Liver (tissue), 3 donors: ENCODE results near the gene ALKBH4.

Experiments used
- CTCF ChIP-seq: fragments of 150-350 bp; IDR thresholded peaks from 2 replicates; pipeline ENCODE4 v1.5.1; 2017; ENCODE audit warnings: improper control_type of control experiment, low read depth, low read length; ENCODE audit not compliant: missing input control
- EGR1 ChIP-seq, 2 donors: IDR thresholded peaks; 2 replicates each; pipeline ENCODE4 v1.6.1; 2016 to 2018; ENCODE audit warnings: antibody characterized with exemption in 2 of 2, low read depth in 2 of 2
- GABPA ChIP-seq, 2 donors: IDR thresholded peaks in 1 of 2; conservative IDR thresholded peaks in 1 of 2; 2 replicates each; pipeline ENCODE4 v1.6.1; 2016; ENCODE audit warnings: antibody characterized with exemption in 2 of 2, mild to moderate bottlenecking in 1 of 2, moderate library complexity in 1 of 2
- HNF4A ChIP-seq, 2 donors: conservative IDR thresholded peaks; 2 replicates each; pipeline ENCODE4 v1.6.1; 2016; ENCODE audit warnings: antibody characterized with exemption in 2 of 2, mild to moderate bottlenecking in 2 of 2
- HNF4G ChIP-seq: IDR thresholded peaks from 2 replicates; pipeline ENCODE4 v1.6.1; 2016; ENCODE audit warnings: antibody characterized with exemption
- JUND ChIP-seq, 2 donors: IDR thresholded peaks; 2 replicates each; pipeline ENCODE4 v1.6.1; 2016; ENCODE audit warnings: antibody characterized with exemption in 2 of 2
- MAX ChIP-seq: IDR thresholded peaks from 2 replicates; pipeline ENCODE4 v1.6.1; 2016; ENCODE audit warnings: antibody characterized with exemption
- RAD21 ChIP-seq, 2 donors: IDR thresholded peaks; 2 replicates each; pipeline ENCODE4 v1.6.1; 2016; ENCODE audit warnings: antibody characterized with exemption in 2 of 2, mild to moderate bottlenecking in 2 of 2
- REST ChIP-seq: IDR thresholded peaks from 2 replicates; pipeline ENCODE4 v1.6.1; 2016; ENCODE audit warnings: antibody characterized with exemption, mild to moderate bottlenecking
- TAF1 ChIP-seq: conservative IDR thresholded peaks from 2 replicates; pipeline ENCODE4 v1.6.1; 2016; ENCODE audit warnings: antibody characterized with exemption, mild to moderate bottlenecking
- YY1 ChIP-seq: IDR thresholded peaks from 2 replicates; pipeline ENCODE4 v1.6.1; 2016; ENCODE audit warnings: antibody characterized with exemption, mild to moderate bottlenecking
- ZBTB33 ChIP-seq: IDR thresholded peaks from 2 replicates; pipeline ENCODE4 v1.6.1; 2016; ENCODE audit warnings: antibody characterized with exemption
- TF ChIP-seq, protein P1 (sequence below): IDR thresholded peaks from 2 replicates; pipeline ENCODE4 v1.6.1; 2016; ENCODE audit warnings: antibody characterized with exemption
- donor health status: healthy.
- donor health status: healthy.

DNA sequence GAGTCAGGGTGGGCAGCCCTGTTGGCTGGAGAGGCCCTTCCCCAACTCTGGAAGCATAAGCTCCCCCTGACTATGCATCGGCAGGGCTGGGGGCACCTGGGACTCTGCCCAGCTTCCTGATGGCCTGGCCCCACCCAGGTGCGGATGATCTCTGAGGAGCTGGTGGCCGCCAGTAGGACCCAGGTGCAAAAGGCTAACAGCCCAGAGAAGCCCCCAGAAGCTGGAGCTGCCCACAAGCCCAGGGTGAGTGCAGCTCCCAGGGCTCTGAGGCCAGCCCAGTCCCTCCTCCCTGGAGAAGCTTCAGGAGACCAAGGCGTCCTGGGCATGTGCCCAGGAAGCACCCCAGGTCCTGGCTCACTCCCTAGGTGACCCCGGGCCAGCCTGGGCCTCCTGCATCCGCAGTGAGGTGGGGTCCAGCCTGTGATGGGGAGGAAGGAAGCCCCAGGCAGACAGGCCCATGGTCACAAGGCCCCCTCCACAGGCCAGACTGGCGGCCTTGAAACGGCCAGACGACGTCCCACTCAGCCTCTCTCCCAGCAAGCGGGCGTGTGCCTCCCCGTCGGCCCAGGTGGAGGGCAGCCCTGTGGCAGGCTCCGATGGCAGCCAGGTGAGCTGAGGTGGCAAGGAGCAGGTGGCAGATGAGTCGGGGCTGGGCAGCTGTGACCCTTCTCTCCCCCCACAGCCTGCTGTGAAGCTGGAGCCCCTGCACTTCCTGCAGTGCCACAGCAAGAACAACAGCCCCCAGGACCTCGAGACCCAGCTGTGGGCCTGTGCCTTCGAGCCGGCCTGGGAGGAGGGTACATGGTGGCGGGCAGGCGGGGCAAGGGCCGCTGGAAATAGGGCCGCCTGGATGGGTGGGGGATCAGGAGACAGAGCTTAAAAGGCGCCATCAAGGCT, 3.2 kb upstream of the ALKBH4 start:
- TF ChIP-seq CTCF (no peak), GABPA (IDR thresholded peaks at IDR 0.05 in 1 of 2, conservative IDR thresholded peaks at IDR 0.05 in 1 of 2) (no peak), HNF4A (conservative IDR thresholded peaks at IDR 0.05) (no peak), TAF1 (no peak), REST (no peak), EGR1 (IDR thresholded peaks at IDR 0.05; ENCODE audit: low read depth in 2 of 2) (no peak), JUND (IDR thresholded peaks at IDR 0.05) (no peak), ZBTB33 (no peak), YY1 (no peak), RAD21 (IDR thresholded peaks at IDR 0.05) (no peak), MAX (no peak), HNF4G (no peak)
- TF ChIP-seq, protein P1, sequence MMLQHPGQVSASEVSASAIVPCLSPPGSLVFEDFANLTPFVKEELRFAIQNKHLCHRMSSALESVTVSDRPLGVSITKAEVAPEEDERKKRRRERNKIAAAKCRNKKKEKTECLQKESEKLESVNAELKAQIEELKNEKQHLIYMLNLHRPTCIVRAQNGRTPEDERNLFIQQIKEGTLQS, result no peak
